Epithelial cell of esophagus (primary cell): ENCODE results near the gene COQ8B.

Experiments used
- DNase-seq: peaks from one replicate; pipeline ENCODE4 v3.0.0; 2010; ENCODE audit warnings: low read depth
- H3K4me3 ChIP-seq: 2 replicates; pipeline ENCODE4 v1.5.1; 2011; ENCODE audit warnings: mild to moderate bottlenecking, low read length, control low read depth
- CTCF ChIP-seq: IDR thresholded peaks from 2 replicates; pipeline ENCODE4 v1.5.1; 2011; ENCODE audit warnings: low read depth, mild to moderate bottlenecking, low read length, control low read depth, inconsistent platforms; ENCODE audit not compliant: insufficient read depth; ENCODE audit errors: missing control alignments

The COQ8B gene

DNA sequence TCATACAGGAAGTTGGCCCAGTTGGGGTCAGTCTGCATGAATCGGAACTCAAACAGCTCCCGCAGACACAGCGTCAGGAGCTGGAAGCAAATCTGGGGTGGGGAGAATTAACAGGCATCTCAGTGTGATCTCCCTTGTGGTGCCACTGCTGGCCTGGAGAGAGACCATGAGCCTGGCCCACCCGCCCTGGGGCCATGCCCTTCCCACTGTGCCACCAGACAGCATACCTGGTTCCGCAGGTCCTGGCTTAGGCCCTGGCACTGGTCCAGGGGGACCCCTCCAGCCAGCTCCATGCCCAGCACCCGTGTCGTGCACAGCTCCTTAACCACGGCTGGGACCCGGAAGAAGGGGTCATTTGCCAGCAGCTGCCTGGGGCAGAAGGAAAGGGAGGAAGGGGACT is 16.6 kb downstream of the COQ8B start:
- no peak for TF ChIP-seq CTCF
- H3K4me3 ChIP-seq, result no peak overlapping the region
- DNase-seq, result no peak

- no peak for TF ChIP-seq CTCF
- no peak for DNase-seq
- no peak overlapping the region for H3K4me3 ChIP-seq
Measured at GRCh38 chr19:40697007-40697406, 19.7 kb downstream of the COQ8B start.

- no peak for DNase-seq
- no peak overlapping the region for H3K4me3 ChIP-seq
- TF ChIP-seq CTCF, result no peak
Measured at GRCh38 chr19:40695881-40696280, 20.8 kb downstream of the COQ8B start.

- no peak for DNase-seq
- H3K4me3 ChIP-seq, result no peak overlapping the region
- TF ChIP-seq CTCF, result no peak
Measured at GRCh38 chr19:40693896-40694295, 22.8 kb downstream of the COQ8B start.

- no peak overlapping the region for H3K4me3 ChIP-seq
- DNase-seq, result no peak
- no peak for TF ChIP-seq CTCF
Measured at GRCh38 chr19:40693150-40693788, 23.4 kb downstream of the COQ8B start.

DNA sequence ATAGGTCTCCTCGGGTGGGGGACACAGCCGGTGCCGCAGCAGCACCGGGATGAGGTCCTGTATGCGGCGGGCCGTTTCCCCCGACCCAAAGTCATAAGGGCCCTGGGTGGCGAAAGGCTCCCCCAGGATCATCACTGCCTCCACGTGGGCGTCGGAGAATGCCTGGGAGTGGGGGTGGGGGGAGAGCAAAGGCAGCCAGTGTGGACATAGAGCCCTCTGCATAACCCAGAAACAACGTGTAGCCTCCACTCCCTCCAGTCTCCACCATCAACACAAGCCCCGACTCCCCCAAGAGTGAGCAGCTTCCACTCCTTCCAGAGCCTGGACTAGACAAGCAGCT is 24.5 kb downstream of the COQ8B start:
- DNase-seq, result no peak
- no peak for TF ChIP-seq CTCF
- no peak overlapping the region for H3K4me3 ChIP-seq

DNA sequence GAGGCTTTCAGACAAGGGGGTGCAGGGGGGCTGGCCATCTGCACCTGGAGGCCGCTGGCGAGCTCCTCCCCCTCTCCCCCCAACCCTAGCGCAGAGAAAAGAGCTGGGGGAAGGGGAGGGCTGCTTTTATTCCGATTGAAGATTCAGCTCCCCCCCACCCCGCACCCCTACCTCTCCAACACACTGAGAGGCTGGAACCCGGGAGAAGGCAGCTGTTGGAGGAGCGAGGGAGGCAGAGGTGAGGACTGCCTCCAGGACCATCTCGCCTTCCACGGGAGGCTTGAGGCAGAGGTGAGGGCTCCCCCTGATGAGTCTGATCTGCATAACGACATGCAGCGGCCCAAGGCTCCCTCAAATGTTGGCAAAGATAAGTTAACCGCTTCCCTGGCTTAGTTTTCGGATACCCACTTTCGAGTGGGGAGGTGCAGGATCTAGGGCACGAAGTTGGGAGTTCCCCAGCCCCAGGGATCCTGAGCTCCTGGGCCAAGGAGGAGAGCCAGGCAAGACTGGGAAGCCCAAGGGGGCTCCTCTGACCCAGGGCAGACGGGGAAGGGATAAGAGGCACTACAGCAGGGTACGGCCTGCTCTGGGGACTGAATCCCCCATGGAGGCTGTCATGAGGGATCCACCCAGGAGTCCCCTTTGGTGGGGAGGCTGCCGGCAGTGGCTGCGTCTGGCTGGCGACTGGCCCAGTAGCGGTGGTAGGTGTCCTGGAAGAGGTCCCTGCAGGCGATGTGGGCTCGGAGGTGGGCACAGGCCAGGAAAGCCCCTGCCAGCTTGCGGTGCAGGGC is 25.1 kb downstream of the COQ8B start:
- H3K4me3 ChIP-seq, result no peak overlapping the region
- no peak for TF ChIP-seq CTCF
- DNase-seq, result no peak
